Gastrocnemius medialis (tissue), 4 donors: ENCODE measurements around the gene SPDYE6.
"Not testable (repeated sequence)": the region's sequence is repeated elsewhere in the genome, so short reads cannot be mapped to it uniquely, and the experiment has no call there.

Source experiments
- CTCF ChIP-seq, 5 experiments: fragments of 450-650 bp in 3 of 5; fragments of 200-600 bp in 2 of 5; sonication (generic) in 2 of 5; IDR thresholded peaks in 4 of 5; conservative IDR thresholded peaks in 1 of 5; 1 replicate in 4 of 5; 2 replicates in 1 of 5; pipeline ENCODE4 v1.5.1; 2016 to 2019; ENCODE audit warnings: antibody characterized with exemption in 5 of 5, mild to moderate bottlenecking in 3 of 5, moderate library complexity in 3 of 5
- POLR2A ChIP-seq, 2 donors: fragments of 450-650 bp; IDR thresholded peaks; one replicate each; pipeline ENCODE4 v1.6.1; 2017; ENCODE audit warnings: antibody characterized with exemption in 2 of 2, mild to moderate bottlenecking in 2 of 2, moderate library complexity in 2 of 2

- TF ChIP-seq POLR2A (IDR thresholded peaks at IDR 0.05); CTCF (IDR thresholded peaks at IDR 0.05 in 4 of 5, conservative IDR thresholded peaks at IDR 0.05 in 1 of 5): not testable (repeated sequence)
These were observed 27.4 kb downstream of the SPDYE6 start for GRCh38 chr7:102328863-102329262.
